ENCODE measurements around the gene RAPGEF3. TPM values are rescaled to one million over a fixed set of nuclear protein-coding genes. Genes with fewer than 3 reads are reported as not detected.

Gene RAPGEF3
- total RNA-seq, 4 donors from 2014 or later = 24.2 to 270 (median 59.1) TPM

DNA sequence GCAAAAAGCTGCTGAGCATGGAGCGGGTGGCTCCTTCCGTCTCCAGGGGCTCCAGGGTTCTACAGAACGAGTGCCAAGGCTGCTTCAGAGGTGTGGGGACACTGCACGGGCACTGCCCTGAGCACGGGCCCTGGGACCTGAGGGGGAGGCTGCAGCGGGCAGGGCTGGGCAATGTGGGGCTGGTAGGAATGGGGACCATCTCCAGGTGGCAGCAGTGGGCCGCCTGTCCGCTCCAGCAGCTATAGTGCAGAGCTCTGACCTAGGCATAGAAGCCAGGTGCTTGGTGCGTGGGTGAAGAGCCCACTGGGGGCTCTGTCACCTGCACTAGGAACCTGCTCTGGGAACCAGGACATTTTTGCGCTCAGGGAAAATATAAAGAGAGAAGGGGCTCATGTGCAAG is 38.8 kb upstream of the RAPGEF3 start:
- DNase-seq (ENCODE audit: low spot score) = no peak

GRCh38 chr12:47795814-47796411 is 37.2 kb upstream of the RAPGEF3 start:
- DNase-seq (ENCODE audit: low spot score) (no peak), ATAC-seq (ENCODE audit: low FRiP score) (no peak)
- TF ChIP-seq, protein P1, sequence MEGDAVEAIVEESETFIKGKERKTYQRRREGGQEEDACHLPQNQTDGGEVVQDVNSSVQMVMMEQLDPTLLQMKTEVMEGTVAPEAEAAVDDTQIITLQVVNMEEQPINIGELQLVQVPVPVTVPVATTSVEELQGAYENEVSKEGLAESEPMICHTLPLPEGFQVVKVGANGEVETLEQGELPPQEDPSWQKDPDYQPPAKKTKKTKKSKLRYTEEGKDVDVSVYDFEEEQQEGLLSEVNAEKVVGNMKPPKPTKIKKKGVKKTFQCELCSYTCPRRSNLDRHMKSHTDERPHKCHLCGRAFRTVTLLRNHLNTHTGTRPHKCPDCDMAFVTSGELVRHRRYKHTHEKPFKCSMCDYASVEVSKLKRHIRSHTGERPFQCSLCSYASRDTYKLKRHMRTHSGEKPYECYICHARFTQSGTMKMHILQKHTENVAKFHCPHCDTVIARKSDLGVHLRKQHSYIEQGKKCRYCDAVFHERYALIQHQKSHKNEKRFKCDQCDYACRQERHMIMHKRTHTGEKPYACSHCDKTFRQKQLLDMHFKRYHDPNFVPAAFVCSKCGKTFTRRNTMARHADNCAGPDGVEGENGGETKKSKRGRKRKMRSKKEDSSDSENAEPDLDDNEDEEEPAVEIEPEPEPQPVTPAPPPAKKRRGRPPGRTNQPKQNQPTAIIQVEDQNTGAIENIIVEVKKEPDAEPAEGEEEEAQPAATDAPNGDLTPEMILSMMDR (IDR thresholded peaks at IDR 0.05) = no peak

More for the DNA sequence above, 38.8 kb upstream of the RAPGEF3 start:
- TF ChIP-seq, protein P1 (IDR thresholded peaks at IDR 0.05) = no peak
- ATAC-seq (ENCODE audit: low FRiP score) = no peak

- DNase-seq (ENCODE audit: low spot score) = no peak
- TF ChIP-seq, protein P1 (IDR thresholded peaks at IDR 0.05) = no peak
- no peak for ATAC-seq (ENCODE audit: low FRiP score)
Observed at GRCh38 chr12:47795121-47795813, 36.6 kb upstream of the RAPGEF3 start.

GRCh38 chr12:47794679-47795078 is 36.0 kb upstream of the RAPGEF3 start:
- TF ChIP-seq, protein P1 (IDR thresholded peaks at IDR 0.05) = no peak
- ATAC-seq (ENCODE audit: low FRiP score) = no peak
- DNase-seq (ENCODE audit: low spot score) = no peak

GRCh38 chr12:47793015-47793681 is 34.5 kb upstream of the RAPGEF3 start:
- no peak for ATAC-seq (ENCODE audit: low FRiP score)

GRCh38 chr12:47791874-47792273 is 33.2 kb upstream of the RAPGEF3 start:
- ATAC-seq (ENCODE audit: low FRiP score) (no peak), DNase-seq (ENCODE audit: low spot score) (no peak)
- TF ChIP-seq, protein P1 (IDR thresholded peaks at IDR 0.05) = no peak

More at GRCh38 chr12:47793015-47793681, 34.5 kb upstream of the RAPGEF3 start:
- TF ChIP-seq, protein P1 (IDR thresholded peaks at IDR 0.05) = no peak
- no peak for DNase-seq (ENCODE audit: low spot score)
